SK-N-SH (cell line): Measurements from ENCODE around the gene ACVRL1. TPM values are rescaled to one million over a fixed set of nuclear protein-coding genes. Genes with fewer than 3 reads are reported as not detected.

Experiments used
- CTCF ChIA-PET: fragments of 300-600, 350-600 bp; formaldehyde crosslinking; extraction: SDS; loops from one replicate; lab custom pipeline; 2021; lab: Yijun Ruan, JAX
- POLR2A ChIA-PET: fragments of 350-600 bp; sonication (Branson Sonifier 250); formaldehyde crosslinking; extraction: SDS; loops from one replicate; lab custom pipeline; 2020; ENCODE audit warnings: antibody characterized with exemption, inconsistent platforms; lab: Yijun Ruan, JAX
- DNase-seq: peaks from one replicate; pipeline ENCODE4 v3.0.0; 2012
- H2AFZ ChIP-seq: fragments of 200-600 bp; sonication (generic); 2 replicates; pipeline ENCODE4 v1.8.1; 2016; ENCODE audit warnings: antibody characterized with exemption, mild to moderate bottlenecking, low read depth
- H3F3A ChIP-seq: fragments of 200-600 bp; sonication (generic); replicated peaks from 2 replicates; pipeline ENCODE3; 2016; ENCODE audit warnings: antibody characterized with exemption, mild to moderate bottlenecking; ENCODE audit not compliant: insufficient read depth
- H3K27ac ChIP-seq, 2 experiments: fragments of 200-500 bp in 1 of 2; fragments of 200-600 bp in 1 of 2; sonication (Bioruptor generic) in 1 of 2; sonication (generic), shearing (Covaris generic) in 1 of 2; 2 replicates each; pipeline versions ENCODE4 v1.5.1 to v1.6.1; 2014 to 2016; ENCODE audit warnings: low read depth in 2 of 2, inconsistent platforms in 1 of 2, low read length in 1 of 2, mild to moderate bottlenecking in 1 of 2, mixed read lengths in 1 of 2
- H3K27me3 ChIP-seq: fragments of 200-600 bp; sonication (generic), shearing (Covaris generic); 2 replicates; pipeline ENCODE4 v1.6.1; 2016; ENCODE audit warnings: mixed run types; ENCODE audit not compliant: insufficient read depth
- H3K36me3 ChIP-seq, 2 experiments: fragments of 200-500 bp in 1 of 2; fragments of 200-600 bp in 1 of 2; sonication (Bioruptor generic) in 1 of 2; sonication (generic) in 1 of 2; replicated peaks in 1 of 2; 2 replicates each; pipeline versions ENCODE3 to v1.5.1; 2014 to 2016; ENCODE audit warnings: low read length in 1 of 2, mild to moderate bottlenecking in 1 of 2; ENCODE audit not compliant: insufficient read depth in 2 of 2, control insufficient read depth in 1 of 2
- H3K4me1 ChIP-seq, 2 experiments: fragments of 200-500 bp in 1 of 2; fragments of 200-600 bp in 1 of 2; sonication (Bioruptor generic) in 1 of 2; sonication (generic), shearing (Covaris generic) in 1 of 2; 2 replicates each; pipeline versions ENCODE4 v1.5.1 to v1.6.1; 2014 to 2016; ENCODE audit warnings: low read depth in 1 of 2, low read length in 1 of 2, mixed run types in 1 of 2; ENCODE audit not compliant: insufficient read depth in 2 of 2, control insufficient read depth in 1 of 2
- H3K4me2 ChIP-seq: fragments of 200-600 bp; sonication (generic), shearing (Covaris generic); 2 replicates; pipeline ENCODE4 v1.6.1; 2017; ENCODE audit warnings: mixed run types
- H3K4me3 ChIP-seq, 2 experiments: fragments of 200-500 bp in 1 of 2; fragments of 200-600 bp in 1 of 2; sonication (Bioruptor generic) in 1 of 2; sonication (generic), shearing (Covaris generic) in 1 of 2; 2 replicates each; pipeline versions ENCODE4 v1.5.1 to v1.8.1; 2014 to 2016; ENCODE audit warnings: low read depth in 2 of 2, inconsistent platforms in 1 of 2, low read length in 1 of 2, mild to moderate bottlenecking in 1 of 2, mixed read lengths in 1 of 2, moderate library complexity in 1 of 2
- H3K79me2 ChIP-seq: fragments of 200-600 bp; sonication (generic); 2 replicates; pipeline ENCODE4 v1.8.1; 2017; ENCODE audit warnings: mild to moderate bottlenecking; ENCODE audit not compliant: insufficient read depth
- H3K9ac ChIP-seq: fragments of 200-600 bp; sonication (generic); 2 replicates; pipeline ENCODE4 v1.6.1; 2017; ENCODE audit warnings: mixed run types
- H3K9me2 ChIP-seq: fragments of 200-600 bp; sonication (generic); 2 replicates; pipeline ENCODE4 v1.6.1; 2017; ENCODE audit warnings: mixed run types
- H3K9me3 ChIP-seq: fragments of 200-600 bp; sonication (generic); 2 replicates; pipeline ENCODE4 v1.6.1; 2017; ENCODE audit warnings: mixed run types, mild to moderate bottlenecking, moderate library complexity
- H4K20me1 ChIP-seq: fragments of 200-600 bp; sonication (generic); 2 replicates; pipeline ENCODE4 v1.6.1; 2017; ENCODE audit warnings: mild to moderate bottlenecking, mixed run types; ENCODE audit not compliant: insufficient read depth
- CHD2 ChIP-seq: fragments of 150-350 bp; IDR thresholded peaks from 2 replicates; pipeline ENCODE4 v1.6.1; 2018; ENCODE audit warnings: low read length; ENCODE audit not compliant: partially characterized antibody
- ELF1 ChIP-seq: IDR thresholded peaks from 2 replicates; pipeline ENCODE4 v1.4.0; 2012
- EP300 ChIP-seq, 2 experiments: IDR thresholded peaks; 2 replicates each; pipeline versions ENCODE4 v1.4.0 to v1.6.1; 2012; ENCODE audit warnings: borderline replicate concordance in 1 of 2, low read depth in 1 of 2, low read length in 1 of 2
- EZH2phosphoT487 ChIP-seq: fragments of 200-600 bp; sonication (generic); IDR thresholded peaks from 2 replicates; pipeline ENCODE4 v1.6.1; 2017; ENCODE audit warnings: low read depth, mixed run types, mild to moderate bottlenecking, antibody characterized with exemption, moderate library complexity, borderline replicate concordance
- FOSL2 ChIP-seq: IDR thresholded peaks from 2 replicates; pipeline ENCODE4 v1.4.0; 2012; ENCODE audit warnings: low read depth, mild to moderate bottlenecking, moderate library complexity, borderline replicate concordance
- FOXJ3 ChIP-seq: sonication (generic); formaldehyde crosslinking; IDR thresholded peaks from 2 replicates; pipeline ENCODE4 v1.5.1; 2020; ENCODE audit warnings: mild to moderate bottlenecking, missing genetic modification reagents
- FOXM1 ChIP-seq: IDR thresholded peaks from 2 replicates; pipeline ENCODE4 v1.4.0; 2012; ENCODE audit warnings: low read depth, mild to moderate bottlenecking
- JUND ChIP-seq: IDR thresholded peaks from 2 replicates; pipeline ENCODE4 v1.4.0; 2012
- MXI1 ChIP-seq: IDR thresholded peaks from 2 replicates; pipeline ENCODE4 v1.6.1; 2012; ENCODE audit warnings: mild to moderate bottlenecking, low read depth, low read length, improper control_type of control experiment
- NFIC ChIP-seq: IDR thresholded peaks from 2 replicates; pipeline ENCODE4 v1.4.0; 2012; ENCODE audit warnings: borderline replicate concordance
- PBX3 ChIP-seq: IDR thresholded peaks from 2 replicates; pipeline ENCODE4; 2012
- POLR2AphosphoS5 ChIP-seq: IDR thresholded peaks from 2 replicates; pipeline ENCODE4 v1.6.1; 2012; ENCODE audit warnings: low read depth, low read length
- RFX5 ChIP-seq: IDR thresholded peaks from 2 replicates; pipeline ENCODE4 v1.6.1; 2012; ENCODE audit warnings: mild to moderate bottlenecking, improper control_type of control experiment, low read length
- SMC3 ChIP-seq: IDR thresholded peaks from 2 replicates; pipeline ENCODE4 v1.6.1; 2012; ENCODE audit warnings: low read depth, low read length, improper control_type of control experiment
- TAF1 ChIP-seq: IDR thresholded peaks from 2 replicates; pipeline ENCODE4 v1.6.1; 2012; ENCODE audit warnings: low read depth, mild to moderate bottlenecking, low read length, moderate library complexity, borderline replicate concordance
- TCF12 ChIP-seq: IDR thresholded peaks from 2 replicates; pipeline ENCODE4 v1.4.0; 2012
- TEAD4 ChIP-seq: IDR thresholded peaks from 2 replicates; pipeline ENCODE4 v1.4.0; 2012; ENCODE audit warnings: mild to moderate bottlenecking, borderline replicate concordance; ENCODE audit not compliant: insufficient read depth
- USF2 ChIP-seq: fragments of 150-350 bp; IDR thresholded peaks from 2 replicates; pipeline ENCODE4 v1.6.1; 2017; ENCODE audit warnings: antibody characterized with exemption, low read length, low read depth, borderline replicate concordance
- YY1 ChIP-seq: IDR thresholded peaks from 2 replicates; pipeline ENCODE4 v1.4.0; 2012; ENCODE audit warnings: low read depth, mild to moderate bottlenecking
- WGBS: methylation state at CpG from one replicate; pipeline ENCODE4 v1.1.6; 2017; ENCODE audit warnings: low lambda C conversion rate; 5-methylcytosine and 5-hydroxymethylcytosine counted together
- polyA plus RNA-seq, 3 experiments: library from polyadenylated mRNA; depleted of rRNA; stranded (reverse); fragments of >200 nt; gene quantifications; 2 replicates each; pipeline ENCODE4 v1.2.3, GENCODE V29; 2012
- TF ChIP-seq, protein P1 (sequence below): fragments of 200-600 bp; sonication (generic); IDR thresholded peaks from 2 replicates; pipeline ENCODE4 v1.6.1; 2017; ENCODE audit warnings: antibody characterized with exemption, mild to moderate bottlenecking, moderate library complexity
- TF ChIP-seq, protein P2 (sequence below): fragments of 150-350 bp; IDR thresholded peaks from 2 replicates; pipeline ENCODE4 v1.6.1; 2016; ENCODE audit warnings: mild to moderate bottlenecking, low read depth, low read length
- TF ChIP-seq, protein P3 (sequence below): IDR thresholded peaks from 2 replicates; pipeline ENCODE4 v1.4.0; 2012; ENCODE audit warnings: low read depth, borderline replicate concordance

The ACVRL1 gene
- polyA plus RNA-seq, 1 of the 3 experiments (the other 2 are of a cell fraction) = 0.07 TPM

GRCh38 chr12:51879102-51879501 is 28.2 kb upstream of the ACVRL1 start:
- POLR2A ChIA-PET = no interaction called here
- H3K9ac ChIP-seq = no peak overlapping the region
- WGBS = 83% methylated on average over 3 of the region's 3 CpGs
- no peaks in the 10 kb centered on the region for H3K9me3 ChIP-seq
- H3F3A ChIP-seq = no peaks in the 10 kb centered on the region
- H3K27me3 ChIP-seq = no peaks in the 10 kb centered on the region
- no peaks in the 10 kb centered on the region for H4K20me1 ChIP-seq
- no peak overlapping the region for H3K4me2 ChIP-seq
- no peaks in the 10 kb centered on the region for H3K36me3 ChIP-seq
- no peaks in the 10 kb centered on the region for H3K9me2 ChIP-seq
- DNase-seq = no peak
- no peak overlapping the region for H3K27ac ChIP-seq
- H3K4me3 ChIP-seq = no peak overlapping the region
- H3K4me1 ChIP-seq = peaks cover 0 to 4% of the 10 kb centered on the region in 2 experiments; a peak in 1 of 4 replicates
- H3K79me2 ChIP-seq = no peaks in the 10 kb centered on the region
- CTCF ChIA-PET = interaction anchor here (0.7 to 18.2 kb wide), 8 partner anchors 12 to 482 kb away, joined by 3 to 194 read pairs (median 6); a partner anchor contains a TSS
- no peak overlapping the region for H2AFZ ChIP-seq
- TF ChIP-seq YY1 = no peak
- no peak for TF ChIP-seq TCF12
- TF ChIP-seq, protein P1, sequence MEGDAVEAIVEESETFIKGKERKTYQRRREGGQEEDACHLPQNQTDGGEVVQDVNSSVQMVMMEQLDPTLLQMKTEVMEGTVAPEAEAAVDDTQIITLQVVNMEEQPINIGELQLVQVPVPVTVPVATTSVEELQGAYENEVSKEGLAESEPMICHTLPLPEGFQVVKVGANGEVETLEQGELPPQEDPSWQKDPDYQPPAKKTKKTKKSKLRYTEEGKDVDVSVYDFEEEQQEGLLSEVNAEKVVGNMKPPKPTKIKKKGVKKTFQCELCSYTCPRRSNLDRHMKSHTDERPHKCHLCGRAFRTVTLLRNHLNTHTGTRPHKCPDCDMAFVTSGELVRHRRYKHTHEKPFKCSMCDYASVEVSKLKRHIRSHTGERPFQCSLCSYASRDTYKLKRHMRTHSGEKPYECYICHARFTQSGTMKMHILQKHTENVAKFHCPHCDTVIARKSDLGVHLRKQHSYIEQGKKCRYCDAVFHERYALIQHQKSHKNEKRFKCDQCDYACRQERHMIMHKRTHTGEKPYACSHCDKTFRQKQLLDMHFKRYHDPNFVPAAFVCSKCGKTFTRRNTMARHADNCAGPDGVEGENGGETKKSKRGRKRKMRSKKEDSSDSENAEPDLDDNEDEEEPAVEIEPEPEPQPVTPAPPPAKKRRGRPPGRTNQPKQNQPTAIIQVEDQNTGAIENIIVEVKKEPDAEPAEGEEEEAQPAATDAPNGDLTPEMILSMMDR = no peak
- TF ChIP-seq ELF1 = no peak
- no peak for TF ChIP-seq EZH2phosphoT487
- TF ChIP-seq JUND = no peak
- TF ChIP-seq CHD2 = no peak
- no peak for TF ChIP-seq TAF1
- no peak for TF ChIP-seq SMC3
- no peak for TF ChIP-seq FOXM1
- no peak for TF ChIP-seq EP300 (IDR thresholded peaks at IDR 0.05; ENCODE audit: borderline replicate concordance in 1 of 2, low read depth in 1 of 2, low read length in 1 of 2)
- no peak for TF ChIP-seq PBX3
- TF ChIP-seq MXI1 = no peak
- TF ChIP-seq FOSL2 = no peak
- TF ChIP-seq USF2 = no peak

- ChIA-PET POLR2A (no interaction called here), CTCF (interaction anchor here (0.6 to 12.2 kb wide), 4 partner anchors 11 to 140 kb away, joined by 3 to 111 read pairs (median 4); no protein-coding TSS in a partner anchor)
- H3K4me2 ChIP-seq = no peak overlapping the region
- TF ChIP-seq PBX3 (no peak), TEAD4 (no peak), POLR2AphosphoS5 (no peak), RFX5 (no peak), EZH2phosphoT487 (no peak), TCF12 (no peak), CHD2 (no peak), TAF1 (no peak), FOXJ3 (CRISPR knock-in tag) (no peak), NFIC (no peak)
- TF ChIP-seq, protein P2, sequence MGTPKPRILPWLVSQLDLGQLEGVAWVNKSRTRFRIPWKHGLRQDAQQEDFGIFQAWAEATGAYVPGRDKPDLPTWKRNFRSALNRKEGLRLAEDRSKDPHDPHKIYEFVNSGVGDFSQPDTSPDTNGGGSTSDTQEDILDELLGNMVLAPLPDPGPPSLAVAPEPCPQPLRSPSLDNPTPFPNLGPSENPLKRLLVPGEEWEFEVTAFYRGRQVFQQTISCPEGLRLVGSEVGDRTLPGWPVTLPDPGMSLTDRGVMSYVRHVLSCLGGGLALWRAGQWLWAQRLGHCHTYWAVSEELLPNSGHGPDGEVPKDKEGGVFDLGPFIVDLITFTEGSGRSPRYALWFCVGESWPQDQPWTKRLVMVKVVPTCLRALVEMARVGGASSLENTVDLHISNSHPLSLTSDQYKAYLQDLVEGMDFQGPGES = no peak
- TF ChIP-seq, protein P3, sequence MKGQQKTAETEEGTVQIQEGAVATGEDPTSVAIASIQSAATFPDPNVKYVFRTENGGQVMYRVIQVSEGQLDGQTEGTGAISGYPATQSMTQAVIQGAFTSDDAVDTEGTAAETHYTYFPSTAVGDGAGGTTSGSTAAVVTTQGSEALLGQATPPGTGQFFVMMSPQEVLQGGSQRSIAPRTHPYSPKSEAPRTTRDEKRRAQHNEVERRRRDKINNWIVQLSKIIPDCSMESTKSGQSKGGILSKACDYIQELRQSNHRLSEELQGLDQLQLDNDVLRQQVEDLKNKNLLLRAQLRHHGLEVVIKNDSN = no peak
These were observed 24.0 kb upstream of the ACVRL1 start for GRCh38 chr12:51883295-51883694.

More at GRCh38 chr12:51883295-51883694, 24.0 kb upstream of the ACVRL1 start:
- WGBS = 67% methylated on average over 1 of the region's 1 CpG
- H3K36me3 ChIP-seq = no peaks in the 10 kb centered on the region
- H3K27me3 ChIP-seq = no peaks in the 10 kb centered on the region
- no peak overlapping the region for H3K27ac ChIP-seq
- no peak overlapping the region for H3K9ac ChIP-seq
- H3K4me1 ChIP-seq = no peaks in the 10 kb centered on the region; a peak in 1 of 4 replicates
- DNase-seq = no peak
- no peaks in the 10 kb centered on the region for H3K9me2 ChIP-seq
- no peaks in the 10 kb centered on the region for H4K20me1 ChIP-seq
- H3K79me2 ChIP-seq = no peaks in the 10 kb centered on the region
- no peak overlapping the region for H2AFZ ChIP-seq
- H3K9me3 ChIP-seq = no peaks in the 10 kb centered on the region
- no peaks in the 10 kb centered on the region for H3F3A ChIP-seq
- no peak overlapping the region for H3K4me3 ChIP-seq
